Tibial nerve (tissue), 3 donors: ENCODE measurements around the gene NBAS.

Experiments used
- POLR2A ChIP-seq, 2 donors: fragments of 450-650 bp; IDR thresholded peaks; one replicate each; pipeline ENCODE4 v1.6.1; 2017; ENCODE audit warnings: antibody characterized with exemption in 2 of 2, mild to moderate bottlenecking in 2 of 2, moderate library complexity in 2 of 2
- TF ChIP-seq, protein P1 (sequence below), 5 experiments: fragments of 200-600 bp in 3 of 5; fragments of 450-650 bp in 2 of 5; sonication (generic) in 3 of 5; IDR thresholded peaks; one replicate each; pipeline ENCODE4 v1.5.1; 2016 to 2019; ENCODE audit warnings: antibody characterized with exemption in 5 of 5, mild to moderate bottlenecking in 3 of 5, moderate library complexity in 2 of 5

DNA sequence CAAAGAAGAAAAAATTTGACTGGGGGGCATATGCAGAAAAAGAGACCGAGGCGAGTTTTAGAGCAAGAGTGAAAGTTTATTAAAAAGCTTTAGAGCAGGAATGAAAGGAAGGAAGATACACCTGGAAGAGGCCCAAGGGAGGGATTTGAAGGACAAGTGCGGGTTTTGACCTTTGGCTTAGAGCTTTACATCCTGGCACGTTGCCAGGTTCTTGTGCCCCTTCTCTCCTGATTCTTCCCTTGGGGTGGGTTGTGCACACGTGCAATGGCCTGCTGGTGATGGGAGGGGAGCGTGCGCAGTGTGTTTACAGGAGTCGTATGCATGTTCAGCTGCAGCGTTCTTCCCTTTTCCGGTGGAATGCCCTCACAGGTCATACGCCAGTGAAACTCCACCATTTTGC is 208.8 kb downstream of the NBAS start:
- TF ChIP-seq, protein P1, sequence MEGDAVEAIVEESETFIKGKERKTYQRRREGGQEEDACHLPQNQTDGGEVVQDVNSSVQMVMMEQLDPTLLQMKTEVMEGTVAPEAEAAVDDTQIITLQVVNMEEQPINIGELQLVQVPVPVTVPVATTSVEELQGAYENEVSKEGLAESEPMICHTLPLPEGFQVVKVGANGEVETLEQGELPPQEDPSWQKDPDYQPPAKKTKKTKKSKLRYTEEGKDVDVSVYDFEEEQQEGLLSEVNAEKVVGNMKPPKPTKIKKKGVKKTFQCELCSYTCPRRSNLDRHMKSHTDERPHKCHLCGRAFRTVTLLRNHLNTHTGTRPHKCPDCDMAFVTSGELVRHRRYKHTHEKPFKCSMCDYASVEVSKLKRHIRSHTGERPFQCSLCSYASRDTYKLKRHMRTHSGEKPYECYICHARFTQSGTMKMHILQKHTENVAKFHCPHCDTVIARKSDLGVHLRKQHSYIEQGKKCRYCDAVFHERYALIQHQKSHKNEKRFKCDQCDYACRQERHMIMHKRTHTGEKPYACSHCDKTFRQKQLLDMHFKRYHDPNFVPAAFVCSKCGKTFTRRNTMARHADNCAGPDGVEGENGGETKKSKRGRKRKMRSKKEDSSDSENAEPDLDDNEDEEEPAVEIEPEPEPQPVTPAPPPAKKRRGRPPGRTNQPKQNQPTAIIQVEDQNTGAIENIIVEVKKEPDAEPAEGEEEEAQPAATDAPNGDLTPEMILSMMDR (IDR thresholded peaks at IDR 0.05), result no peak
- TF ChIP-seq POLR2A (IDR thresholded peaks at IDR 0.05), result no peak
